WTC11 (cell line): ENCODE results near the gene STUB1. TPM values are rescaled to one million over a fixed set of nuclear protein-coding genes. Genes with fewer than 3 reads are reported as not detected.

Experiments used
- ATAC-seq: fragments of 200-7000 bp; cut with Tn5 transposase; 2 replicates; pipeline ENCODE4 v1.10.0; 2021; ENCODE audit warnings: mild to moderate bottlenecking, moderate library complexity
- CTCF ChIA-PET: fragments of 300-600 bp; sonication (Branson Sonifier 250); formaldehyde crosslinking; loops from one replicate; lab custom pipeline; 2021; ENCODE audit warnings: antibody characterized with exemption; lab: Charles Lee
- POLR2A ChIA-PET: fragments of 350-600 bp; sonication (Branson Sonifier 250); formaldehyde crosslinking; loops from one replicate; lab custom pipeline; 2021; ENCODE audit warnings: antibody characterized with exemption; lab: Charles Lee
- DNase-seq: peaks from one replicate; pipeline ENCODE4 v3.0.0; 2021; ENCODE audit warnings: low spot score
- H3K27ac Mint-ChIP-seq: 2 replicates; pipeline ENCODE4 v1.8.0; 2021; ENCODE audit warnings: mixed read lengths
- H3K27me3 Mint-ChIP-seq: 2 replicates; pipeline ENCODE4 v1.8.0; 2021; ENCODE audit warnings: low read depth, mild to moderate bottlenecking, moderate library complexity, mixed read lengths
- H3K36me3 Mint-ChIP-seq: 2 replicates; pipeline ENCODE4 v1.8.0; 2021; ENCODE audit warnings: mixed read lengths
- H3K4me1 Mint-ChIP-seq: 2 replicates; pipeline ENCODE4 v1.8.0; 2022; ENCODE audit warnings: mixed read lengths
- H3K4me3 Mint-ChIP-seq: 2 replicates; pipeline ENCODE4 v1.8.0; 2021; ENCODE audit warnings: mild to moderate bottlenecking, moderate library complexity, mixed read lengths
- H3K9me3 Mint-ChIP-seq: 2 replicates; pipeline ENCODE4 v1.8.0; 2021; ENCODE audit warnings: mixed read lengths
- ATF1 ChIP-seq: sonication (generic); formaldehyde crosslinking; IDR thresholded peaks from 2 replicates; pipeline ENCODE4 v1.8.1; 2023; ENCODE audit warnings: mild to moderate bottlenecking, moderate library complexity, missing genetic modification reagents
- ATF2 ChIP-seq: sonication (generic); formaldehyde crosslinking; IDR thresholded peaks from 2 replicates; pipeline ENCODE4 v1.8.1; 2022; ENCODE audit warnings: low read depth, missing genetic modification reagents, borderline replicate concordance
- ATF6 ChIP-seq: sonication (generic); formaldehyde crosslinking; IDR thresholded peaks from 2 replicates; pipeline ENCODE4 v1.8.1; 2023; ENCODE audit warnings: mild to moderate bottlenecking, missing genetic modification reagents
- CREB1 ChIP-seq: sonication (generic); formaldehyde crosslinking; IDR thresholded peaks from 2 replicates; pipeline ENCODE4 v1.8.0; 2023; ENCODE audit warnings: mild to moderate bottlenecking, missing genetic modification reagents
- E2F5 ChIP-seq: sonication (generic); formaldehyde crosslinking; IDR thresholded peaks from 2 replicates; pipeline ENCODE4 v1.8.1; 2022; ENCODE audit warnings: mild to moderate bottlenecking, moderate library complexity, missing genetic modification reagents
- FOXK1 ChIP-seq: sonication (generic); formaldehyde crosslinking; IDR thresholded peaks from 2 replicates; pipeline ENCODE4 v1.8.0; 2022; ENCODE audit warnings: mild to moderate bottlenecking, moderate library complexity, missing genetic modification reagents
- GRHL2 ChIP-seq: fragments of 250-450 bp; sonication (Bioruptor Pico); IDR thresholded peaks from 2 replicates; pipeline ENCODE4 v1.8.0; 2022; ENCODE audit warnings: mild to moderate bottlenecking, moderate library complexity; ENCODE audit not compliant: insufficient replicate concordance, severe bottlenecking
- IRF1 ChIP-seq: sonication (generic); formaldehyde crosslinking; IDR thresholded peaks from 2 replicates; pipeline ENCODE4 v1.8.0; 2023; ENCODE audit warnings: missing genetic modification reagents
- JUN ChIP-seq: sonication (generic); formaldehyde crosslinking; IDR thresholded peaks from 2 replicates; pipeline ENCODE4 v1.8.0; 2023; ENCODE audit warnings: mild to moderate bottlenecking, missing genetic modification reagents
- PRDM15 ChIP-seq: sonication (generic); formaldehyde crosslinking; IDR thresholded peaks from 2 replicates; pipeline ENCODE4 v1.8.0; 2022; ENCODE audit warnings: missing genetic modification reagents
- TEAD1 ChIP-seq: sonication (generic); formaldehyde crosslinking; IDR thresholded peaks from 2 replicates; pipeline ENCODE4 v1.8.0; 2022; ENCODE audit warnings: mild to moderate bottlenecking, missing genetic modification reagents
- TEAD4 ChIP-seq: sonication (generic); formaldehyde crosslinking; IDR thresholded peaks from 2 replicates; pipeline ENCODE4 v1.8.0; 2022; ENCODE audit warnings: mild to moderate bottlenecking, missing genetic modification reagents
- ZNF121 ChIP-seq: sonication (generic); formaldehyde crosslinking; IDR thresholded peaks from 2 replicates; pipeline ENCODE4 v1.8.0; 2023; ENCODE audit warnings: missing genetic modification reagents
- ZNF138 ChIP-seq: sonication (generic); formaldehyde crosslinking; conservative IDR thresholded peaks from 2 replicates; pipeline ENCODE4 v1.8.1; 2022; ENCODE audit warnings: mild to moderate bottlenecking, moderate library complexity, missing genetic modification reagents
- ZNF219 ChIP-seq: sonication (generic); formaldehyde crosslinking; IDR thresholded peaks from 2 replicates; pipeline ENCODE4 v1.8.0; 2023; ENCODE audit warnings: missing genetic modification reagents, mild to moderate bottlenecking, borderline replicate concordance
- ZNF263 ChIP-seq: sonication (generic); formaldehyde crosslinking; IDR thresholded peaks from 2 replicates; pipeline ENCODE4 v1.8.1; 2022; ENCODE audit warnings: low read depth, mild to moderate bottlenecking, moderate library complexity, missing genetic modification reagents
- ZNF416 ChIP-seq: fragments of 250-450 bp; sonication (Bioruptor Pico); IDR thresholded peaks from 2 replicates; pipeline ENCODE4 v1.9.0; 2021; ENCODE audit warnings: mild to moderate bottlenecking, inconsistent platforms
- total RNA-seq: library from RNA; stranded (reverse); gene quantifications from 3 replicates; pipeline ENCODE4 v1.2.3, GENCODE V29; 2021

Gene STUB1
- total RNA-seq, 1 experiment from 2014 or later = 88.2 TPM

- ATAC-seq (no peak), DNase-seq (no peak)
- H3K4me1 Mint-ChIP-seq = peaks cover 2% of the 10 kb centered on the region
- H3K27me3 Mint-ChIP-seq = peaks cover 2% of the 10 kb centered on the region; the same call in 1 of the 2 replicates
- CTCF ChIA-PET = interaction anchor here (1.8 to 6.9 kb wide), 2 partner anchors 11 to 15 kb away, joined by 8 to 90 read pairs; partner anchors contain the start of genes CIAO3 and METRN
- H3K4me3 Mint-ChIP-seq = no peak overlapping the region
- no peak for TF ChIP-seq ATF2 (CRISPR knock-in tag)
- TF ChIP-seq ATF6 = no peak
- no peak for TF ChIP-seq TEAD4 (CRISPR knock-in tag)
- no peak for TF ChIP-seq ATF1 (CRISPR knock-in tag)
- TF ChIP-seq PRDM15 (CRISPR knock-in tag) = no peak
- no peak for TF ChIP-seq ZNF121
- no peak for TF ChIP-seq JUN (CRISPR knock-in tag)
- TF ChIP-seq ZNF219 (CRISPR knock-in tag) = no peak
- no peak for TF ChIP-seq E2F5
- no peak for TF ChIP-seq ZNF263 (CRISPR knock-in tag)
- no peak for TF ChIP-seq FOXK1 (CRISPR knock-in tag)
- TF ChIP-seq IRF1 = no peak
- TF ChIP-seq CREB1 (CRISPR knock-in tag) = no peak
- no peak for TF ChIP-seq ZNF416 (CRISPR knock-in tag)
- TF ChIP-seq TEAD1 (CRISPR knock-in tag) = no peak
- no peaks in the 10 kb centered on the region; the same call in 1 of the 2 replicates for H3K36me3 Mint-ChIP-seq
- no peak overlapping the region for H3K27ac Mint-ChIP-seq
- POLR2A ChIA-PET = interaction anchor here (0.6 to 1.1 kb wide), 2 partner anchors 9 to 14 kb away, joined by 3 to 5 read pairs; no protein-coding TSS in a partner anchor
- H3K9me3 Mint-ChIP-seq = no peaks in the 10 kb centered on the region
These were observed 44.8 kb downstream of the STUB1 start for GRCh38 chr16:725041-725376.

- DNase-seq (no peak), ATAC-seq (no peak)
- POLR2A ChIA-PET = interaction anchor here (1.1 kb wide), 1 partner anchor 9 kb away, joined by 5 read pairs; no protein-coding TSS in a partner anchor
- no peaks in the 10 kb centered on the region for H3K4me1 Mint-ChIP-seq
- CTCF ChIA-PET = interaction anchor here (1.0 to 6.9 kb wide), 8 partner anchors 11 to 65 kb away, joined by 3 to 90 read pairs (median 5); partner anchors contain the start of genes CHTF18, CIAO3, METRN and RPUSD1
- no peak for TF ChIP-seq GRHL2
- TF ChIP-seq ZNF138 = 0 out of 2 replicates have a peak, but pooled peaks have one; percentile 45
- H3K27ac Mint-ChIP-seq = no peak overlapping the region
- peak overlapping the region; percentile 69; the same call in 1 of the 2 replicates for H3K4me3 Mint-ChIP-seq
- no peaks in the 10 kb centered on the region; the same call in 1 of the 2 replicates for H3K36me3 Mint-ChIP-seq
- H3K9me3 Mint-ChIP-seq = no peaks in the 10 kb centered on the region
- H3K27me3 Mint-ChIP-seq = peaks cover 2% of the 10 kb centered on the region; the same call in 1 of the 2 replicates
These were observed 45.4 kb downstream of the STUB1 start for GRCh38 chr16:725463-726187.
